ENCODE results near the gene CRTC1.

DNA sequence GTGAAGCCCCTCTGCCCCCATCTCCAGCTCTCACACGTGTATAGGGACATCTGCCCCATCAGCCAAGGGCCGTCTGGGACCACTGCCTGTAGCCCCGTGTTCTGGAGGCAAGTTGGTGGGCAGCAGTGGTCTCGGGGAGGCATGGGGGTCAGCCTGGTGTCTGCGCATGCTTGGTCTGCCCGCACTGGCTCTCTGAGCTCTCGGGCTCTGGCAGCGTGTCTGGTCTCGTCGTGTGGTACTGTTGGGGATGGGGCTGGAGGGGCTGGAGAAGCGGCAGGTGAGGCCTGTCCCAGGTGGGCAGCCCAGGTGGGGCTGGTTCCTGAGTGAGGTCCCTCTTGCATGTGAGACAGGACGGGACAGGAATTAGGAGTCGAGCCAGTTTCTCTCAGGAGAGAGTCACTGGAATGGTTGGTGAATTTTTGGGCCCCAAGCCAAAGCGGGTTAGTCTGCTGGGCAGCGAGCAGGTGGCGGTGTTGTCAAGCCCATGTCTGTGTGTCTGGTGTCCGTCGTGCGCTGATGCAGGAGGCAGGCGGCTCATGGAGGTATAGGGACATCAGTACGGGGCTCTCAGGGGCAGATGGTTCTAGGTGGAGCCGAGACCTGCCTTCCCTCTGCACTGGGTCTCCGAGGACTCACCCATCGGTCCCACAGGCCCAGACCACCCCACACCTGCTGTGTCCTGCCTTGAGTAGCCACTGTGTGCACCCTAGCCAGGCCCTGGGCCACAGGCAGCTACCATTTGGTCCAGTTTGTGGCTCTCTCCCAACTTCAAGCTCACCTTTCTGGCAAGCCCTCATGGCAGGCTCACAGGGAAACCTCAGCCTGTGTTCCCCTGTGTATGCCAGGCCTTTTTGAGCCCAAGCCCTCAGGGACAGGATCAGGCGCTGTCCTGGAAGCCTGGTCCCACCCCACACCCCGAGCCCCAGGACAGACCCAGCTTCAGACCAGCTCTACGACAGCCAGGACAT lies 89.4 kb downstream of the CRTC1 start:
- TF ChIP-seq CTCF (conservative IDR thresholded peaks at IDR 0.05; ENCODE audit: low read depth, low read length) = no peak
- TF ChIP-seq EZH2 (IDR thresholded peaks at IDR 0.05; ENCODE audit: borderline replicate concordance, low read depth, low read length, poor library complexity, severe bottlenecking) = no peak
